LNCaP clone FGC (cell line): ENCODE measurements around the gene RNF144A.

Experiments
- DNase-seq: peaks from one replicate; pipeline ENCODE4 v3.0.0-alpha.2; 2011; ENCODE audit warnings: low read depth
- H3K4me3 ChIP-seq: 2 replicates; pipeline ENCODE4 v1.5.1; 2011; ENCODE audit warnings: mild to moderate bottlenecking, low read depth, low read length, control low read depth
- TF ChIP-seq, protein P1 (sequence below): IDR thresholded peaks from 2 replicates; pipeline ENCODE4 v1.5.1; 2012; ENCODE audit warnings: mild to moderate bottlenecking; ENCODE audit not compliant: control insufficient read depth, insufficient read depth; ENCODE audit errors: extremely low read depth

The RNF144A gene

DNA sequence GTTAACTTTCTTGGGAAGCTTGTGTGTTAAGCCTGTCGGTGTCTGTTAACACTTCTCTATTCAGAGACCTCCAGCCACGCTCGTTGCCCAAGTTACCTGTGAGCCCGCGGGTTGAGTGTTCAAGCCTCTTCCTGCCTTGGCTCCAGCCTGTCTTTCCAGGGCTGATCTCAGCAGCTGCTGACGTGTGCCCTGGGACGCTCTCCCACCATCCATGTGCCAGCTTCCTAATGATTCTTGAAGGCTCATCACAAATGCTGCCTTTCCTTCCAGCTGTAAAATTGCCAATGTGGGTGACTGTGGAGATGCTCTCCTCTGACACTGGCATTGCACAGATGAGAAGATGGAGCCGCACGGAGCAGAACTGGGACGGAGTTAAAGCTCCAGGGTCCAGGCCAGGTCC is 6.1 kb downstream of the RNF144A start:
- TF ChIP-seq, protein P1, sequence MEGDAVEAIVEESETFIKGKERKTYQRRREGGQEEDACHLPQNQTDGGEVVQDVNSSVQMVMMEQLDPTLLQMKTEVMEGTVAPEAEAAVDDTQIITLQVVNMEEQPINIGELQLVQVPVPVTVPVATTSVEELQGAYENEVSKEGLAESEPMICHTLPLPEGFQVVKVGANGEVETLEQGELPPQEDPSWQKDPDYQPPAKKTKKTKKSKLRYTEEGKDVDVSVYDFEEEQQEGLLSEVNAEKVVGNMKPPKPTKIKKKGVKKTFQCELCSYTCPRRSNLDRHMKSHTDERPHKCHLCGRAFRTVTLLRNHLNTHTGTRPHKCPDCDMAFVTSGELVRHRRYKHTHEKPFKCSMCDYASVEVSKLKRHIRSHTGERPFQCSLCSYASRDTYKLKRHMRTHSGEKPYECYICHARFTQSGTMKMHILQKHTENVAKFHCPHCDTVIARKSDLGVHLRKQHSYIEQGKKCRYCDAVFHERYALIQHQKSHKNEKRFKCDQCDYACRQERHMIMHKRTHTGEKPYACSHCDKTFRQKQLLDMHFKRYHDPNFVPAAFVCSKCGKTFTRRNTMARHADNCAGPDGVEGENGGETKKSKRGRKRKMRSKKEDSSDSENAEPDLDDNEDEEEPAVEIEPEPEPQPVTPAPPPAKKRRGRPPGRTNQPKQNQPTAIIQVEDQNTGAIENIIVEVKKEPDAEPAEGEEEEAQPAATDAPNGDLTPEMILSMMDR, result no peak
- H3K4me3 ChIP-seq, result no peak overlapping the region
- no peak for DNase-seq

DNA sequence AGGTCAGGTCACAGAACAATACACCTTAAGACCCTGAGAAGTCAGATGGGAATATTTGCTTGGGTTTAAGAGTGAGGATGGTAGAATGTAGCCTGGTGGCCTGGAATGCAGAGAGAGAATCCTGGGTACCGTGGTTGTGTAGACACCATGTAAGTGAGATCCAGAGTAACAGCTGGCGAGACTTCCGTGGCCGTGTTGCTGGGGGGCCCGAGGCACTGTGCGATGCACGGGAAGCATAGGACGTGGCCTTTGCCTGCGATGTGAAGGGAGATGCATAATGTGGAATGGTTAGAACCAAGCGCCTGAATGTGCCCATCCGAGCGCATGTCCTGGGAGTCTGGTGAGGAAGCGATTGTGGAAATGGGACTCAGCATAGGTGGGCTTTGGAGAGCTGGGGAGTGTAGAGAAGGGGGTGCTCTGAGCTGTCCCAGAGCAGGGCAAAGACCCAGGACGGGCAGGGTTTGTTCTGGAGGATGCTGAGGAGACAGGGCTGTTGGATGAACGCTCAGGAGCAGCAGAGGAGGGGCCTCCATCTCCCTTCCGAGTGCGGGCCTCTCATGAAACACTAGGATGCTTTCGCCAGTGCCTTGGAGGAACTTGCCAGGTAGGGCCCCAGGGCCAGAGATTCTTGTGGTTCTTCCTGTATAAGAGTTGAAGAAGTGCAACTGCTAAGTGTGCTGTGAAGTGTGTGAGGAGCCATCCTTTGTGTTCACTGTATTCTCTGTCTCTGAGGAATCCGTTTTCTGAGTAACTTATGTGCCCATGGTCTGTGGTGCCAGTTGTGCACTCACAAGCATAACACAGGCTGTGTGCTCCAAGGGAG is 7.1 kb downstream of the RNF144A start:
- DNase-seq, result no peak
- H3K4me3 ChIP-seq, result no peak overlapping the region
- TF ChIP-seq, protein P1, result no peak

DNA sequence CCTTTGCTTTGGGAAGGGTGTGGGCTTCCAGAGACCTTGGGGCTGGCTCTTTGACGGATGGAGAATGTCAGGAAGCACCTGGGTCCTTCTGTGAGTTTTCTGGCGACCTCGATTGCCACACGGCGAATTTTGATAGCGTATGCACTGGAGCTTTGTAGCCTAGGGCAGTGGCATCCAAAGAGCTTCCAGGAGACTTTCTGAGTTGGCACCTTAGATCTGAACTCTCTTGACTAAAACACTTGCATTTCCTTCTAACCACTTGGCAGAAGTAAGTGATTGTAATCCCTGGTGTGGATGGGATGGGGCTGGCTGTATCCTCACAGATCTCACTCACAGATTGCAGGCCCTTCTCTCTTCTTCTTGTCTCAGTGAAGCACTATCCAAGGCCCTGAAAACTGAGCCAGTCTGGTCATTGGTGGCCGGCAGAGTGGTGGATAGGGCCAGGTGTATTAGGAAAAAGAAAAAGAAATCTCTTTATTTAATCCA is 7.8 kb downstream of the RNF144A start:
- no peak overlapping the region for H3K4me3 ChIP-seq
- TF ChIP-seq, protein P1, result no peak

DNA sequence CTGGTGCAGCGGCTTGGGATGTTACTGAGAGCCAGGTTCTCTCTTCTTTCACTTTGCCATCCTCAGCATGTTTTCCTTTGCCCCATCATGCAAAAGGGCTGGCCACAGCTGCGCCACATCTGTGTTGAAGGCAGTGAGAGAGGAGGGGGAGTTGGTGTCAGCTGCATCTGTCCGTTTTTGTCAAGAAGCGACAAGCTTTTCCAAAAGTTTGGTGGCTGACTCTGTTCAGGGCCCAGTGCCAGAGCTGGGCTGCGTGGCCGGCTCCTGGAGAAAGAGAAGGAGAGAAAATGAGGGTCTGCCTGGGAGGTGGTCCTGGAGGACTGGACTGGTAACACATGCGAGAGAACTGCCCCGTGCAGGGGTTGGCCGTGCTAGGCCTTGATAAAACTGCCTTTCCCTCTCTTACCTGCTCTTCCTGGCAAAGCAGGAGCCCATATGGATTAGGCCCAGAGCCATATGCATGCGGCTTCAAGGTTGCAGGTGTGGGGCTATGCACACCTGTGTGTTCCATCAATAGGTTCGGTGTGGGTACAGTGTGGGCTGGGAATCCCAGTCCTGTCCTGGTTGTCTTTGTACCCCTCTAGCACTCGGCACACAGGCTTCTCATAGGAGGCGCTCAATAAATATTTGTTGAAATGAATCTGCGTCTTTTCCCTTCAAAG is 9.0 kb downstream of the RNF144A start:
- TF ChIP-seq, protein P1, result no peak
- H3K4me3 ChIP-seq, result no peak overlapping the region
- DNase-seq, result no peak

More for the DNA sequence above, 7.8 kb downstream of the RNF144A start:
- no peak for DNase-seq

DNA sequence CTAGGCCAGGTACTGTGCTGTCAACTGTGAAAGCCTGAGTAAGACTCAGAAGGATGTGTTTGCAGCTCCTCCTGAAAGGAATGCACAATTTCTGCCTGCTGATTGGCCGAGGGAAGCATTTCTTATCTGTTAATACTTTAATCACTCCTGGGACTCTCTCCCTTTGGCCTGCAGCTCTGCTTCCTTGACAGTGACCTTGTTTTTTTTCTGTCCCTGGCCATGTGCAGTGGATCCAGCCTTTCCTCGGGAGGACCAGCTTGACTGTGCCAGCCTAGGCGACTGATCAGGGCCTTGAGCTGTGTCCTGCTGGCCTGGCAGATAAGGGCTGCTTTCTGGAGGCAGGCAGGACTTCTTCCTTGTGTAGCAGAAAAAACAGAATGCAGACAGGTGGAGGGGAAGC is 10.0 kb downstream of the RNF144A start:
- TF ChIP-seq, protein P1, result no peak
- DNase-seq, result peak; percentile 68
- no peak overlapping the region for H3K4me3 ChIP-seq

DNA sequence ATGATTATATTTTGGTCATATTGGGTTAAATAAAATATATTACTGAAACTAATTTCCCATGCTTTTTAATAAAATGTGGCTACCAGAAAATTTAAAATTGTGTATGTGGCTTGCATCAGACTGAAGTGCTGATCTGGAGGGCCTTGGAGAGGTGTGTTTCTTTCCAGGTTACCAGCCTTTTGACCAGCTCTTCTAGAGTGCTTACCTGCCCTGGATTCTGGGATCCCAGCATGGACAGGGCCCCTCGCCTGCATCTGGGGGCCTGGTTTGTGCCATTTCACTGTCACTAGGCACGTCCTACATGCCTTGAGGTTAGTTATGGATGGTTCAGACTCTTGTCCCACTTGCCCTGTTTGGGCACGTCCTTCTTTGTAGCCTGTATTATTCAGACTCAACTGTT is 10.5 kb downstream of the RNF144A start:
- no peak overlapping the region for H3K4me3 ChIP-seq
- no peak for DNase-seq
- TF ChIP-seq, protein P1, result no peak
